A673 (cell line): ENCODE results near the gene CALR3. TPM values are rescaled to one million over a fixed set of nuclear protein-coding genes. Genes with fewer than 3 reads are reported as not detected.

Experiments used
- BruUV-seq: library from RNA; stranded (reverse); fragments of 400-500 nt; replicated peaks from 2 replicates; lab custom pipeline; 2021; lab: Mats Ljungman, UMichigan
- CTCF ChIA-PET: fragments of 300-600 bp; sonication (Branson Sonifier 250); formaldehyde crosslinking; loops from one replicate; lab custom pipeline; 2022; ENCODE audit warnings: antibody characterized with exemption; lab: Charles Lee
- POLR2A ChIA-PET: fragments of 300-600 bp; sonication (Branson Sonifier 250); formaldehyde crosslinking; loops from one replicate; lab custom pipeline; 2022; ENCODE audit warnings: antibody characterized with exemption; ENCODE audit not compliant: low non-redundant PET; lab: Charles Lee
- DNase-seq: peaks from one replicate; pipeline ENCODE4 v3.0.0-alpha.2; 2015; ENCODE audit warnings: low spot score
- H3K27ac ChIP-seq: fragments of 200-600 bp; sonication (generic); 2 replicates; pipeline ENCODE4 v1.5.1; 2016; ENCODE audit warnings: mixed run types, low read depth, mild to moderate bottlenecking, mixed read lengths, antibody characterized with exemption, low read length; ENCODE audit not compliant: poor library complexity, severe bottlenecking
- H3K27me3 ChIP-seq: fragments of 200-600 bp; sonication (generic); replicated peaks from 2 replicates; pipeline ENCODE4 v1.6.1; 2017; ENCODE audit warnings: mixed run types, low read depth, mild to moderate bottlenecking, mixed read lengths, antibody characterized with exemption, low read length; ENCODE audit not compliant: insufficient read depth, poor library complexity
- H3K36me3 ChIP-seq: fragments of 200-600 bp; sonication (generic); 2 replicates; pipeline ENCODE4 v1.6.1; 2016; ENCODE audit warnings: mixed run types, mild to moderate bottlenecking, mixed read lengths, antibody characterized with exemption, low read length; ENCODE audit not compliant: insufficient read depth, poor library complexity, severe bottlenecking
- H3K4me1 ChIP-seq: fragments of 200-600 bp; sonication (generic); 2 replicates; pipeline ENCODE4 v1.6.1; 2017; ENCODE audit warnings: mixed run types, mild to moderate bottlenecking, mixed read lengths, antibody characterized with exemption, low read length; ENCODE audit not compliant: insufficient read depth, poor library complexity, severe bottlenecking
- H3K4me3 ChIP-seq: fragments of 200-600 bp; sonication (generic); 2 replicates; pipeline ENCODE4 v1.5.1; 2016; ENCODE audit warnings: low read depth, mixed run types, mild to moderate bottlenecking, mixed read lengths, low read length; ENCODE audit not compliant: poor library complexity, severe bottlenecking
- H3K9me3 ChIP-seq: fragments of 200-600 bp; sonication (generic); 2 replicates; pipeline ENCODE4 v1.6.1; 2016; ENCODE audit warnings: mixed run types, low read depth, mild to moderate bottlenecking, mixed read lengths, antibody characterized with exemption, low read length; ENCODE audit not compliant: poor library complexity, severe bottlenecking
- CTCF ChIP-seq: fragments of 300-800, 200-600 bp; sonication (generic); conservative IDR thresholded peaks from 2 replicates; pipeline ENCODE4 v1.5.1; 2017; ENCODE audit warnings: low read depth, mild to moderate bottlenecking, antibody characterized with exemption, low read length, moderate library complexity, mixed read lengths
- EZH2 ChIP-seq: fragments of 200-600 bp; sonication (generic); IDR thresholded peaks from 2 replicates; pipeline ENCODE4 v1.6.1; 2017; ENCODE audit warnings: borderline replicate concordance, low read depth, mild to moderate bottlenecking, mixed read lengths, antibody characterized with exemption, low read length; ENCODE audit not compliant: poor library complexity, severe bottlenecking
- intact Hi-C: fragments of 100-400 bp; cut with micrococcal nuclease; formaldehyde crosslinking; loops from one replicate; pipeline ENCODE4 v1.10.0; 2022; ENCODE audit not compliant: unreplicated experiment
- total RNA-seq: library from RNA; stranded (reverse); gene quantifications from 2 replicates; pipeline ENCODE4 v1.2.3, GENCODE V29; 2021

Gene CALR3
- total RNA-seq, 1 experiment from 2014 or later: not detected

GRCh38 chr19:16446724-16447368, 49.1 kb downstream of the CALR3 start:
- BruUV-seq: no TSS peak
- H3K4me3 ChIP-seq: no peak overlapping the region
- H3K4me1 ChIP-seq: peaks cover 23% of the 10 kb centered on the region
- H3K27me3 ChIP-seq: no peaks in the 10 kb centered on the region
- ChIA-PET CTCF (interaction anchor here (0.5 kb wide), 1 partner anchor 29 kb away, joined by 6 read pairs; no protein-coding TSS in a partner anchor), POLR2A (no interaction called here)
- no peaks in the 10 kb centered on the region for H3K36me3 ChIP-seq
- intact Hi-C loops: no loop called here
- peak; percentile 57 for DNase-seq
- H3K9me3 ChIP-seq: no peaks in the 10 kb centered on the region
- H3K27ac ChIP-seq: peak overlapping the region; percentile 22
- TF ChIP-seq EZH2 (no peak), CTCF (no peak)

GRCh38 chr19:16446108-16446723, 49.8 kb downstream of the CALR3 start:
- H3K9me3 ChIP-seq: no peaks in the 10 kb centered on the region
- POLR2A ChIA-PET: no interaction called here
- H3K4me1 ChIP-seq: peaks cover 23% of the 10 kb centered on the region
- DNase-seq: no peak
- BruUV-seq: no TSS peak
- H3K36me3 ChIP-seq: no peaks in the 10 kb centered on the region
- CTCF ChIA-PET: interaction anchor here (0.5 kb wide), 1 partner anchor 30 kb away, joined by 6 read pairs; no protein-coding TSS in a partner anchor
- TF ChIP-seq CTCF (no peak), EZH2 (no peak)
- intact Hi-C loops: no loop called here
- H3K27ac ChIP-seq: no peak overlapping the region
- H3K4me3 ChIP-seq: no peak overlapping the region
- H3K27me3 ChIP-seq: no peaks in the 10 kb centered on the region

GRCh38 chr19:16445238-16446107, 50.5 kb downstream of the CALR3 start:
- peaks cover 23% of the 10 kb centered on the region for H3K4me1 ChIP-seq
- TF ChIP-seq CTCF: no peak
- no peaks in the 10 kb centered on the region for H3K9me3 ChIP-seq
- BruUV-seq: no TSS peak
- ChIA-PET CTCF (no interaction called here), POLR2A (no interaction called here)
- no peaks in the 10 kb centered on the region for H3K27me3 ChIP-seq
- no peak overlapping the region for H3K27ac ChIP-seq
- no peak overlapping the region for H3K4me3 ChIP-seq
- peaks cover 6% of the 10 kb centered on the region for H3K36me3 ChIP-seq
- intact Hi-C loops: no loop called here
- no peak for DNase-seq
